GM23338 (cell line): ENCODE measurements around the gene TNFAIP3. TPM values are rescaled to one million over a fixed set of nuclear protein-coding genes. Genes with fewer than 3 reads are reported as not detected.

Source experiments
- ATAC-seq: fragments of 200-7000 bp; cut with Tn5 transposase; 3 replicates; pipeline ENCODE4 v1.9.1; 2020
- DNase-seq: peaks from one replicate; pipeline ENCODE4 v3.0.0-alpha.2; 2015; ENCODE audit warnings: low spot score
- H2AFZ ChIP-seq: fragments of 200-600 bp; sonication (generic); 2 replicates; pipeline ENCODE4 v1.8.0; 2016; ENCODE audit warnings: antibody characterized with exemption, mild to moderate bottlenecking, moderate library complexity
- H3F3A ChIP-seq: fragments of 200-600 bp; sonication (generic); replicated peaks from 2 replicates; pipeline ENCODE4 v1.8.0; 2017; ENCODE audit warnings: antibody characterized with exemption, mixed run types, low read depth
- H3K27ac ChIP-seq: fragments of 200-600 bp; sonication (generic); 2 replicates; pipeline ENCODE4 v1.6.1; 2016; ENCODE audit warnings: low read depth
- H3K27me3 ChIP-seq: fragments of 200-600 bp; sonication (generic); 2 replicates; pipeline ENCODE4 v1.8.0; 2016; ENCODE audit warnings: mild to moderate bottlenecking, mixed run types, moderate library complexity; ENCODE audit not compliant: insufficient read depth
- H3K36me3 ChIP-seq: fragments of 200-600 bp; sonication (generic); 2 replicates; pipeline ENCODE4 v1.8.0; 2016; ENCODE audit warnings: mild to moderate bottlenecking; ENCODE audit not compliant: insufficient read depth
- H3K4me1 ChIP-seq: fragments of 200-600 bp; sonication (generic); 2 replicates; pipeline ENCODE4 v1.8.0; 2016; ENCODE audit warnings: mild to moderate bottlenecking, moderate library complexity; ENCODE audit not compliant: insufficient read depth
- H3K4me2 ChIP-seq: fragments of 200-600 bp; sonication (generic); 2 replicates; pipeline ENCODE4 v1.7.1; 2017; ENCODE audit warnings: mixed run types
- H3K4me3 ChIP-seq: fragments of 200-600 bp; sonication (generic); 2 replicates; pipeline ENCODE4 v1.6.1; 2016; ENCODE audit warnings: mixed run types
- H3K79me2 ChIP-seq: fragments of 200-600 bp; sonication (generic); replicated peaks from 2 replicates; pipeline ENCODE4 v1.8.0; 2017; ENCODE audit warnings: mild to moderate bottlenecking; ENCODE audit not compliant: insufficient read depth
- H3K9me2 ChIP-seq: fragments of 200-600 bp; sonication (generic); 2 replicates; pipeline ENCODE4 v1.8.0; 2017; ENCODE audit not compliant: insufficient read depth
- H4K20me1 ChIP-seq: fragments of 200-600 bp; sonication (generic); replicated peaks from 2 replicates; pipeline ENCODE4 v1.8.0; 2017; ENCODE audit warnings: mild to moderate bottlenecking; ENCODE audit not compliant: insufficient read depth
- H3K27ac Mint-ChIP-seq: 2 replicates; pipeline ENCODE4 v1.8.0; 2020; ENCODE audit warnings: inconsistent platforms, mild to moderate bottlenecking, moderate library complexity, mixed read lengths
- H3K27me3 Mint-ChIP-seq: 3 replicates; pipeline ENCODE4 v1.8.0; 2022; ENCODE audit warnings: low read depth, mild to moderate bottlenecking, moderate library complexity, mixed read lengths, inconsistent platforms; ENCODE audit not compliant: insufficient read depth, poor library complexity
- H3K36me3 Mint-ChIP-seq: 3 replicates; pipeline ENCODE4 v1.8.0; 2021; ENCODE audit warnings: low read depth, mild to moderate bottlenecking, inconsistent platforms, moderate library complexity, mixed read lengths
- H3K4me1 Mint-ChIP-seq: 3 replicates; pipeline ENCODE4 v1.8.0; 2020; ENCODE audit warnings: mild to moderate bottlenecking, inconsistent platforms, mixed read lengths
- H3K4me3 Mint-ChIP-seq: 3 replicates; pipeline ENCODE4 v1.8.0; 2021; ENCODE audit warnings: moderate library complexity, mild to moderate bottlenecking, inconsistent platforms, mixed read lengths
- H3K9me3 Mint-ChIP-seq: 3 replicates; pipeline ENCODE4 v1.8.0; 2020; ENCODE audit warnings: moderate library complexity, mild to moderate bottlenecking, inconsistent platforms, mixed read lengths
- CREB1 ChIP-seq: fragments of 250-450 bp; sonication (Bioruptor Pico); IDR thresholded peaks from 2 replicates; pipeline ENCODE4 v1.5.0; 2020; ENCODE audit warnings: low read depth, mild to moderate bottlenecking, moderate library complexity
- CTCF ChIP-seq, 2 experiments: fragments of 200-600 bp in 1 of 2; sonication (generic) in 1 of 2; conservative IDR thresholded peaks; 2 replicates each; pipeline versions ENCODE4 v1.5.1 to v1.6.1; 2016 to 2017; ENCODE audit warnings: antibody characterized with exemption in 2 of 2, low read depth in 2 of 2, mild to moderate bottlenecking in 2 of 2, moderate library complexity in 1 of 2
- EZH2 ChIP-seq: fragments of 200-600 bp; sonication (generic); IDR thresholded peaks from one replicate; pipeline ENCODE4 v1.8.0; 2017; ENCODE audit warnings: antibody characterized with exemption, mild to moderate bottlenecking, low read depth; ENCODE audit not compliant: unreplicated experiment
- EZH2phosphoT487 ChIP-seq: fragments of 200-600 bp; sonication (generic); IDR thresholded peaks from one replicate; pipeline ENCODE4 v1.8.1; 2018; ENCODE audit warnings: antibody characterized with exemption; ENCODE audit not compliant: unreplicated experiment
- JUNB ChIP-seq: IDR thresholded peaks from one replicate; pipeline ENCODE4 v1.6.1; 2016; ENCODE audit warnings: antibody characterized with exemption; ENCODE audit not compliant: unreplicated experiment
- NANOG ChIP-seq: IDR thresholded peaks from 2 replicates; pipeline ENCODE4 v1.6.1; 2016; ENCODE audit warnings: antibody characterized with exemption, borderline replicate concordance
- POLR2AphosphoS5 ChIP-seq: IDR thresholded peaks from 2 replicates; pipeline ENCODE4 v1.6.1; 2016; ENCODE audit warnings: antibody characterized with exemption, low read depth
- STAT1 ChIP-seq: IDR thresholded peaks from one replicate; pipeline ENCODE4 v1.6.1; 2016; ENCODE audit warnings: antibody characterized with exemption; ENCODE audit not compliant: unreplicated experiment
- ZNF114 ChIP-seq: fragments of 250-450 bp; sonication (Bioruptor Pico); IDR thresholded peaks from 2 replicates; pipeline ENCODE4 v1.5.0; 2020; ENCODE audit warnings: mild to moderate bottlenecking, moderate library complexity
- ZNF331 ChIP-seq: fragments of 250-450 bp; sonication (Bioruptor Pico); IDR thresholded peaks from 2 replicates; pipeline ENCODE4 v1.5.0; 2020; ENCODE audit warnings: low read depth, mild to moderate bottlenecking, moderate library complexity
- polyA plus RNA-seq: library from polyadenylated mRNA; unstranded; fragments of >200 nt; fragmentation: Nextera tagmentation; extraction: Ambion mirVana; gene quantifications from 2 replicates; pipeline ENCODE4 v1.2.1, GENCODE V29; 2016
- total RNA-seq: library from RNA; depleted of rRNA; stranded (reverse); fragments of >200 nt; shearing (Covaris generic); gene quantifications from 2 replicates; pipeline ENCODE4 v1.2.3, GENCODE V29; 2014
- TF ChIP-seq, protein P1 (sequence below): IDR thresholded peaks from 2 replicates; pipeline ENCODE4 v1.6.1; 2016; ENCODE audit warnings: antibody characterized with exemption
- TF ChIP-seq, protein P2 (sequence below): fragments of 250-450 bp; sonication (Bioruptor Pico); IDR thresholded peaks from 2 replicates; pipeline ENCODE4 v1.5.0; 2020; ENCODE audit warnings: mild to moderate bottlenecking, moderate library complexity
- TF ChIP-seq, protein P3 (sequence below): IDR thresholded peaks from one replicate; pipeline ENCODE4 v1.6.1; 2018; ENCODE audit warnings: antibody characterized with exemption; ENCODE audit not compliant: unreplicated experiment

TNFAIP3 gene
- total and polyA plus RNA-seq, 2 experiments from 2014 or later: 2.1 to 2.3 TPM

- H3K4me1 ChIP-seq: peaks cover 6% of the 10 kb centered on the region
- H3F3A ChIP-seq: no peaks in the 10 kb centered on the region
- DNase-seq: no peak
- no peak overlapping the region for H3K4me3 ChIP-seq
- no peaks in the 10 kb centered on the region for H3K79me2 ChIP-seq
- no peaks in the 10 kb centered on the region for H3K36me3 ChIP-seq
- H3K36me3 Mint-ChIP-seq: no peaks in the 10 kb centered on the region
- H3K4me3 Mint-ChIP-seq: no peak overlapping the region
- no peak overlapping the region for H3K27ac Mint-ChIP-seq
- peaks cover 19% of the 10 kb centered on the region for H3K27me3 ChIP-seq
- H3K4me1 Mint-ChIP-seq: peaks cover 10% of the 10 kb centered on the region; the same call in 2 of the 3 replicates
- 0 out of 2 replicates have a peak, but pooled peaks cover 5% of the 10 kb centered on the region for H3K9me2 ChIP-seq
- no peaks in the 10 kb centered on the region for H3K9me3 Mint-ChIP-seq
- no peak overlapping the region for H2AFZ ChIP-seq
- H3K27me3 Mint-ChIP-seq: peaks cover 15% of the 10 kb centered on the region
- TF ChIP-seq POLR2AphosphoS5 (no peak), ZNF114 (no peak), NANOG (no peak), EZH2 (no peak), CTCF (conservative IDR thresholded peaks at IDR 0.05; ENCODE audit: low read depth in 2 of 2) (no peak), ZNF331 (no peak), STAT1 (no peak), JUNB (no peak), CREB1 (CRISPR knock-in tag) (no peak), EZH2phosphoT487 (no peak)
- TF ChIP-seq, protein P1, sequence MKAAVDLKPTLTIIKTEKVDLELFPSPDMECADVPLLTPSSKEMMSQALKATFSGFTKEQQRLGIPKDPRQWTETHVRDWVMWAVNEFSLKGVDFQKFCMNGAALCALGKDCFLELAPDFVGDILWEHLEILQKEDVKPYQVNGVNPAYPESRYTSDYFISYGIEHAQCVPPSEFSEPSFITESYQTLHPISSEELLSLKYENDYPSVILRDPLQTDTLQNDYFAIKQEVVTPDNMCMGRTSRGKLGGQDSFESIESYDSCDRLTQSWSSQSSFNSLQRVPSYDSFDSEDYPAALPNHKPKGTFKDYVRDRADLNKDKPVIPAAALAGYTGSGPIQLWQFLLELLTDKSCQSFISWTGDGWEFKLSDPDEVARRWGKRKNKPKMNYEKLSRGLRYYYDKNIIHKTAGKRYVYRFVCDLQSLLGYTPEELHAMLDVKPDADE: no peak
- TF ChIP-seq, protein P2, sequence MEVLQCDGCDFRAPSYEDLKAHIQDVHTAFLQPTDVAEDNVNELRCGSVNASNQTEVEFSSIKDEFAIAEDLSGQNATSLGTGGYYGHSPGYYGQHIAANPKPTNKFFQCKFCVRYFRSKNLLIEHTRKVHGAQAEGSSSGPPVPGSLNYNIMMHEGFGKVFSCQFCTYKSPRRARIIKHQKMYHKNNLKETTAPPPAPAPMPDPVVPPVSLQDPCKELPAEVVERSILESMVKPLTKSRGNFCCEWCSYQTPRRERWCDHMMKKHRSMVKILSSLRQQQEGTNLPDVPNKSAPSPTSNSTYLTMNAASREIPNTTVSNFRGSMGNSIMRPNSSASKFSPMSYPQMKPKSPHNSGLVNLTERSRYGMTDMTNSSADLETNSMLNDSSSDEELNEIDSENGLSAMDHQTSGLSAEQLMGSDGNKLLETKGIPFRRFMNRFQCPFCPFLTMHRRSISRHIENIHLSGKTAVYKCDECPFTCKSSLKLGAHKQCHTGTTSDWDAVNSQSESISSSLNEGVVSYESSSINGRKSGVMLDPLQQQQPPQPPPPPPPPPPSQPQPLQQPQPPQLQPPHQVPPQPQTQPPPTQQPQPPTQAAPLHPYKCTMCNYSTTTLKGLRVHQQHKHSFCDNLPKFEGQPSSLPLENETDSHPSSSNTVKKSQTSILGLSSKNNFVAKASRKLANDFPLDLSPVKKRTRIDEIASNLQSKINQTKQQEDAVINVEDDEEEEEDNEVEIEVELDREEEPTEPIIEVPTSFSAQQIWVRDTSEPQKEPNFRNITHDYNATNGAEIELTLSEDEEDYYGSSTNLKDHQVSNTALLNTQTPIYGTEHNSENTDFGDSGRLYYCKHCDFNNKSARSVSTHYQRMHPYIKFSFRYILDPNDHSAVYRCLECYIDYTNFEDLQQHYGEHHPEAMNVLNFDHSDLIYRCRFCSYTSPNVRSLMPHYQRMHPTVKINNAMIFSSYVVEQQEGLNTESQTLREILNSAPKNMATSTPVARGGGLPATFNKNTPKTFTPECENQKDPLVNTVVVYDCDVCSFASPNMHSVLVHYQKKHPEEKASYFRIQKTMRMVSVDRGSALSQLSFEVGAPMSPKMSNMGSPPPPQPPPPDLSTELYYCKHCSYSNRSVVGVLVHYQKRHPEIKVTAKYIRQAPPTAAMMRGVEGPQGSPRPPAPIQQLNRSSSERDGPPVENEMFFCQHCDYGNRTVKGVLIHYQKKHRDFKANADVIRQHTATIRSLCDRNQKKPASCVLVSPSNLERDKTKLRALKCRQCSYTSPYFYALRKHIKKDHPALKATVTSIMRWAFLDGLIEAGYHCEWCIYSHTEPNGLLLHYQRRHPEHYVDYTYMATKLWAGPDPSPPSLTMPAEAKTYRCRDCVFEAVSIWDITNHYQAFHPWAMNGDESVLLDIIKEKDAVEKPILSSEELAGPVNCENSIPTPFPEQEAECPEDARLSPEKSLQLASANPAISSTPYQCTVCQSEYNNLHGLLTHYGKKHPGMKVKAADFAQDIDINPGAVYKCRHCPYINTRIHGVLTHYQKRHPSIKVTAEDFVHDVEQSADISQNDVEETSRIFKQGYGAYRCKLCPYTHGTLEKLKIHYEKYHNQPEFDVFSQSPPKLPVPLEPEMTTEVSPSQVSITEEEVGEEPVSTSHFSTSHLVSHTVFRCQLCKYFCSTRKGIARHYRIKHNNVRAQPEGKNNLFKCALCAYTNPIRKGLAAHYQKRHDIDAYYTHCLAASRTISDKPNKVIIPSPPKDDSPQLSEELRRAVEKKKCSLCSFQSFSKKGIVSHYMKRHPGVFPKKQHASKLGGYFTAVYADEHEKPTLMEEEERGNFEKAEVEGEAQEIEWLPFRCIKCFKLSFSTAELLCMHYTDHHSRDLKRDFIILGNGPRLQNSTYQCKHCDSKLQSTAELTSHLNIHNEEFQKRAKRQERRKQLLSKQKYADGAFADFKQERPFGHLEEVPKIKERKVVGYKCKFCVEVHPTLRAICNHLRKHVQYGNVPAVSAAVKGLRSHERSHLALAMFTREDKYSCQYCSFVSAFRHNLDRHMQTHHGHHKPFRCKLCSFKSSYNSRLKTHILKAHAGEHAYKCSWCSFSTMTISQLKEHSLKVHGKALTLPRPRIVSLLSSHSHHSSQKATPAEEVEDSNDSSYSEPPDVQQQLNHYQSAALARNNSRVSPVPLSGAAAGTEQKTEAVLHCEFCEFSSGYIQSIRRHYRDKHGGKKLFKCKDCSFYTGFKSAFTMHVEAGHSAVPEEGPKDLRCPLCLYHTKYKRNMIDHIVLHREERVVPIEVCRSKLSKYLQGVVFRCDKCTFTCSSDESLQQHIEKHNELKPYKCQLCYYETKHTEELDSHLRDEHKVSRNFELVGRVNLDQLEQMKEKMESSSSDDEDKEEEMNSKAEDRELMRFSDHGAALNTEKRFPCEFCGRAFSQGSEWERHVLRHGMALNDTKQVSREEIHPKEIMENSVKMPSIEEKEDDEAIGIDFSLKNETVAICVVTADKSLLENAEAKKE: no peak
- TF ChIP-seq, protein P3, sequence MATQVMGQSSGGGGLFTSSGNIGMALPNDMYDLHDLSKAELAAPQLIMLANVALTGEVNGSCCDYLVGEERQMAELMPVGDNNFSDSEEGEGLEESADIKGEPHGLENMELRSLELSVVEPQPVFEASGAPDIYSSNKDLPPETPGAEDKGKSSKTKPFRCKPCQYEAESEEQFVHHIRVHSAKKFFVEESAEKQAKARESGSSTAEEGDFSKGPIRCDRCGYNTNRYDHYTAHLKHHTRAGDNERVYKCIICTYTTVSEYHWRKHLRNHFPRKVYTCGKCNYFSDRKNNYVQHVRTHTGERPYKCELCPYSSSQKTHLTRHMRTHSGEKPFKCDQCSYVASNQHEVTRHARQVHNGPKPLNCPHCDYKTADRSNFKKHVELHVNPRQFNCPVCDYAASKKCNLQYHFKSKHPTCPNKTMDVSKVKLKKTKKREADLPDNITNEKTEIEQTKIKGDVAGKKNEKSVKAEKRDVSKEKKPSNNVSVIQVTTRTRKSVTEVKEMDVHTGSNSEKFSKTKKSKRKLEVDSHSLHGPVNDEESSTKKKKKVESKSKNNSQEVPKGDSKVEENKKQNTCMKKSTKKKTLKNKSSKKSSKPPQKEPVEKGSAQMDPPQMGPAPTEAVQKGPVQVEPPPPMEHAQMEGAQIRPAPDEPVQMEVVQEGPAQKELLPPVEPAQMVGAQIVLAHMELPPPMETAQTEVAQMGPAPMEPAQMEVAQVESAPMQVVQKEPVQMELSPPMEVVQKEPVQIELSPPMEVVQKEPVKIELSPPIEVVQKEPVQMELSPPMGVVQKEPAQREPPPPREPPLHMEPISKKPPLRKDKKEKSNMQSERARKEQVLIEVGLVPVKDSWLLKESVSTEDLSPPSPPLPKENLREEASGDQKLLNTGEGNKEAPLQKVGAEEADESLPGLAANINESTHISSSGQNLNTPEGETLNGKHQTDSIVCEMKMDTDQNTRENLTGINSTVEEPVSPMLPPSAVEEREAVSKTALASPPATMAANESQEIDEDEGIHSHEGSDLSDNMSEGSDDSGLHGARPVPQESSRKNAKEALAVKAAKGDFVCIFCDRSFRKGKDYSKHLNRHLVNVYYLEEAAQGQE: no peak
- H3K4me2 ChIP-seq: no peak overlapping the region
- ATAC-seq: no peak
- H3K27ac ChIP-seq: no peak overlapping the region
- 0 out of 2 replicates have a peak, but pooled peaks cover 4% of the 10 kb centered on the region for H4K20me1 ChIP-seq
Measured at GRCh38 chr6:137871291-137871690, 4.2 kb downstream of the TNFAIP3 start.
